Measurements from ENCODE around the gene ALKBH1. TPM values are rescaled to one million over a fixed set of nuclear protein-coding genes. Genes with fewer than 3 reads are reported as not detected.

The ALKBH1 gene
- total and polyA plus RNA-seq, 2 of the 13 experiments (the other 11 are each of a cell fraction or from before 2014, with no cell fraction given) = 12.5 to 14.3 TPM

GRCh38 chr14:77707724-77708408, at the start of gene ALKBH1, which contains the start of gene SLIRP (continued):
- TF ChIP-seq SP140L (CRISPR knock-in tag; IDR thresholded peaks at IDR 0.05; ENCODE audit: borderline replicate concordance) = peak; percentile 45; the same call in 1 of the 2 replicates
- TF ChIP-seq SPEN (CRISPR knock-in tag; IDR thresholded peaks at IDR 0.05; ENCODE audit: low read depth) = no peak
- peak; percentile 32; the same call in 1 of the 2 replicates for TF ChIP-seq ZNF768 (CRISPR knock-in tag; IDR thresholded peaks at IDR 0.05)
- TF ChIP-seq ZNF350 (CRISPR knock-in tag; IDR thresholded peaks at IDR 0.05; ENCODE audit: borderline replicate concordance, low read depth) = peak; percentile 74; the same call in 1 of the 2 replicates
- TF ChIP-seq YEATS2 (CRISPR knock-in tag; IDR thresholded peaks at IDR 0.05; ENCODE audit: borderline replicate concordance) = peak; percentile 90; the same call in 1 of the 2 replicates
- no peak for TF ChIP-seq SSRP1 (CRISPR knock-in tag; IDR thresholded peaks at IDR 0.05)
- no peak for TF ChIP-seq HNRNPK (IDR thresholded peaks at IDR 0.05; ENCODE audit: low read depth, low read length, poor library complexity, severe bottlenecking)
- TF ChIP-seq ZFP90 (CRISPR knock-in tag; IDR thresholded peaks at IDR 0.05; ENCODE audit: borderline replicate concordance) = peak; percentile 56; the same call in 1 of the 2 replicates
- no peak for TF ChIP-seq GATA4 (IDR thresholded peaks at IDR 0.05; ENCODE audit: borderline replicate concordance, low read depth)
- TF ChIP-seq ARID2 (CRISPR knock-in tag; IDR thresholded peaks at IDR 0.05; ENCODE audit: borderline replicate concordance) = peak; percentile 52; the same call in 1 of the 2 replicates
- peak; percentile 59 for TF ChIP-seq ZNF142 (CRISPR knock-in tag; IDR thresholded peaks at IDR 0.05)
- no peak for TF ChIP-seq BHLHE40 (IDR thresholded peaks at IDR 0.05; ENCODE audit: low read length)
- no peak for TF ChIP-seq NFE2L2 (IDR thresholded peaks at IDR 0.05; ENCODE audit: low read length)
- no peak for TF ChIP-seq ZNF703 (CRISPR knock-in tag; IDR thresholded peaks at IDR 0.05; ENCODE audit: borderline replicate concordance)
- peak; percentile 46; the same call in 1 of the 2 replicates for TF ChIP-seq HOMEZ (CRISPR knock-in tag; IDR thresholded peaks at IDR 0.05; ENCODE audit: low read depth)
- no peak for TF ChIP-seq MIER2 (CRISPR knock-in tag; IDR thresholded peaks at IDR 0.05)
- TF ChIP-seq ZNF841 (CRISPR knock-in tag; IDR thresholded peaks at IDR 0.05; ENCODE audit: borderline replicate concordance) = no peak
- TF ChIP-seq ZNF747 (CRISPR knock-in tag; IDR thresholded peaks at IDR 0.05; ENCODE audit: borderline replicate concordance) = no peak
- TF ChIP-seq EED (CRISPR knock-in tag; IDR thresholded peaks at IDR 0.05) = peak; percentile 73; the same call in 1 of the 2 replicates
- TF ChIP-seq HBP1 (CRISPR knock-in tag; IDR thresholded peaks at IDR 0.05; ENCODE audit: low read depth) = peak; percentile 85
